ENCODE measurements around the gene CLDN15. TPM values are rescaled to one million over a fixed set of nuclear protein-coding genes. Genes with fewer than 3 reads are reported as not detected.

Gene CLDN15
- total RNA-seq, 2 experiments from 2014 or later = 14.2 to 15.8 TPM

DNA sequence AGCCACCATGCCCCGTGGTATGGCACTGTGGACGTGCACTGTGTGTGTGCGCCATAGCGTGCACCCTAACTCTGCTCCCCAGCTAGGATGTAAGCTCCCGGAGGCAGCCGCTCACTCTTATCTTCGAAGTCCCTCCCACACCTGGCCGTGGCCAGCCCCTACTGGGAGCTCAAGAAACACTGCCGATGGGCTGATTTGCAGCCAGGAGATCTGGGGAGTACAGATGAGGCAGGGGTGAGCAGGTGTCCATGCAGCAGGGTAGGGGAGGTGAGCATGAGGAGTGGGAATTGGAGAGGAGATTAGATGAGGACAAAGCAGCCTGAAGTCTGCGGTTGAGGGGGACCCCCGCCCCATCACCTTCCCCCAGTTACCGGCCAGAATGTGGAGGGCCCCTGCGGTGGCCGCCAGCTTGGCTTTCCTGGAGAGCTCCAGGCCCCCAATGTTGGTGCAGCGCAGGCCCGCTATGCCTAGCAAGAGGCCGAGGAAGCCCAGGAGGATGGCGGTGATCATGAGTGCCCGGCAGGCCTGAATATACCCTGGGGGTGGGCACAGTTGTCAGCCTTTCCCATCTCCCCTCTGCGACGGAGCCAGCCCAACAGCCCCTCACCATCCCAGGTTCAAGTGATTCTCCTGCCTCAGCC lies 3.6 kb downstream of the CLDN15 start:
- H3K27ac Mint-ChIP-seq = no peak overlapping the region
- POLR2A ChIA-PET = interaction anchor here (1.1 kb wide), 1 partner anchor 11 kb away, joined by 4 read pairs; the partner anchor contains the start of gene FIS1
- ATAC-seq = no peak
- DNase-seq = no peak
- TF ChIP-seq, protein P1, sequence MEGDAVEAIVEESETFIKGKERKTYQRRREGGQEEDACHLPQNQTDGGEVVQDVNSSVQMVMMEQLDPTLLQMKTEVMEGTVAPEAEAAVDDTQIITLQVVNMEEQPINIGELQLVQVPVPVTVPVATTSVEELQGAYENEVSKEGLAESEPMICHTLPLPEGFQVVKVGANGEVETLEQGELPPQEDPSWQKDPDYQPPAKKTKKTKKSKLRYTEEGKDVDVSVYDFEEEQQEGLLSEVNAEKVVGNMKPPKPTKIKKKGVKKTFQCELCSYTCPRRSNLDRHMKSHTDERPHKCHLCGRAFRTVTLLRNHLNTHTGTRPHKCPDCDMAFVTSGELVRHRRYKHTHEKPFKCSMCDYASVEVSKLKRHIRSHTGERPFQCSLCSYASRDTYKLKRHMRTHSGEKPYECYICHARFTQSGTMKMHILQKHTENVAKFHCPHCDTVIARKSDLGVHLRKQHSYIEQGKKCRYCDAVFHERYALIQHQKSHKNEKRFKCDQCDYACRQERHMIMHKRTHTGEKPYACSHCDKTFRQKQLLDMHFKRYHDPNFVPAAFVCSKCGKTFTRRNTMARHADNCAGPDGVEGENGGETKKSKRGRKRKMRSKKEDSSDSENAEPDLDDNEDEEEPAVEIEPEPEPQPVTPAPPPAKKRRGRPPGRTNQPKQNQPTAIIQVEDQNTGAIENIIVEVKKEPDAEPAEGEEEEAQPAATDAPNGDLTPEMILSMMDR (IDR thresholded peaks at IDR 0.05) = no peak
- H3K4me1 Mint-ChIP-seq (ENCODE audit: low read depth) = no peaks in the 10 kb centered on the region
- H3K27me3 Mint-ChIP-seq = no peaks in the 10 kb centered on the region
- intact Hi-C loops (cut with micrococcal nuclease) = loop anchor here (10.0 kb wide), 1 partner anchor 51 kb away; no protein-coding TSS in a partner anchor
- no peaks in the 10 kb centered on the region for H3K9me3 Mint-ChIP-seq
- CTCF ChIA-PET = interaction anchor here (1.2 to 1.3 kb wide), 2 partner anchors 14 to 49 kb away, joined by 3 to 5 read pairs; no protein-coding TSS in a partner anchor
- H3K4me3 Mint-ChIP-seq = no peak overlapping the region
- peaks cover 4% of the 10 kb centered on the region for H3K36me3 Mint-ChIP-seq (ENCODE audit: low read depth)

DNA sequence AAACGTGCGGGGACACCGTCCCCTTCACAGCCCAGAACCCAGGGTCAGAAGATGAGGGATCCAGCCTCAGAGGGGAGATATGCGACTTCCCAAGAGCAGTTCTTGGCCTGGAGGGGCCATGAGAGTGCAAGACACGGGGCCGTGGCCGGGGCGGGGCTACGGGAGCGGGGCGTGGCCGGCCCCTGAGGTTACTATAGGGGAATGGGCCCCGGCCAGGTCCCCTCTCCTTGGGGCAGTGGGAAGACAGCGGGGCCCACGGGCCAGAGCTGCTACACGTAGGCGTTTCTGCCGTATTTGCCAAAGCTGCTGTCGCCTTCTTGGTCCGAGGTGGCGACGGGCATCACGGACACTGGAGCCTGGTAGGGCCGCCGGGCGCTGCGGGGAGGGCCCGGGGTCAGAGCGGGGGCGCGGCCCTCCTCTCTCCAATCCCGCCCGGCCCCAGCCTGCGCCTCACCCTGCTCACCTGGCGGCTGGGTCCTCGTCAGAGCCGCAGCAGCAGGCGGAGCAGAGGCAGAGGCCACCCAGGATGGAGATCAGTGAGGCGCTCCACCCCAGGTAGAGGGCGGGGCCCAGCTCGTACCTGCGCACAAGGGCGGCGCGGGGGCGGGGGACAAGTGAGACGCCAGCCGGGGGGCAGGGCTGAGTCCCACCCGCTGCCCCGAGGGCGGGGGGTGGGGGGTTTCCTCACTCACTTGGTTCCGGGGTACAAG lies 5.3 kb downstream of the CLDN15 start:
- DNase-seq = no peak
- Mint-ChIP-seq H3K4me1 (ENCODE audit: low read depth) (no peaks in the 10 kb centered on the region), H3K36me3 (ENCODE audit: low read depth) (peaks cover 2% of the 10 kb centered on the region), H3K27ac (no peak overlapping the region), H3K4me3 (no peak overlapping the region), H3K27me3 (no peaks in the 10 kb centered on the region), H3K9me3 (no peaks in the 10 kb centered on the region)
- TF ChIP-seq, protein P1 (IDR thresholded peaks at IDR 0.05) = no peak
- POLR2A ChIA-PET = interaction anchor here (1.5 kb wide), 1 partner anchor 14 kb away, joined by 4 read pairs; no protein-coding TSS in a partner anchor
- no peak for ATAC-seq
- CTCF ChIA-PET = interaction anchor here (1.1 kb wide), 1 partner anchor 12 kb away, joined by 3 read pairs; no protein-coding TSS in a partner anchor
- intact Hi-C loops (cut with micrococcal nuclease) = loop anchor here (10.0 kb wide), 1 partner anchor 53 kb away; no protein-coding TSS in a partner anchor

DNA sequence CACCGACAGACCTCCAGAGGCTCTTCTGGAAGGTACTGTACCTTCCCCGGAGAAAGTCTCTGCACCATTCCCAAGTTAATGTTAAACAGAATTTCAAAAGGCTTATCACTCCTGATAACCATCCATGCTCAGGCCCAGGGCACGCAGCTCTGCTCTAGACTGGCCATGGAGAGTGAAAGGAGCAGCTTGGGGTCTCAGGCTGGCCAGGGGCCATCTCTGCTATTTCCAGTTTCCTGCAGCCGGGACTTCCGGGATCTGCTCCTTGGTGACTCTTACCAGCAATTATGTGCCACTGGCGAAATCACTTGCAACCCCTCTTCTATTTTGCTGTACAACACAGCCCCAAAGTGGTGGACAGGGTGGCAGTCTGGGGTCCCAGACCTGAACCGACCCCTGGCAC lies 6.0 kb downstream of the CLDN15 start:
- Mint-ChIP-seq H3K4me1 (ENCODE audit: low read depth) (no peaks in the 10 kb centered on the region), H3K36me3 (ENCODE audit: low read depth) (peaks cover 2% of the 10 kb centered on the region), H3K27me3 (no peaks in the 10 kb centered on the region), H3K27ac (no peak overlapping the region), H3K4me3 (no peak overlapping the region), H3K9me3 (no peaks in the 10 kb centered on the region)
- intact Hi-C loops (cut with micrococcal nuclease) = loop anchor here (10.0 kb wide), 1 partner anchor 53 kb away; no protein-coding TSS in a partner anchor
- ChIA-PET CTCF (interaction anchor here (2.3 kb wide), 1 partner anchor 13 kb away, joined by 8 read pairs; the partner anchor contains the start of gene FIS1), POLR2A (interaction anchor here (1.5 kb wide), 1 partner anchor 13 kb away, joined by 4 read pairs; no protein-coding TSS in a partner anchor)
- ATAC-seq = no peak
- no peak for DNase-seq
- TF ChIP-seq, protein P1 (IDR thresholded peaks at IDR 0.05) = no peak

DNA sequence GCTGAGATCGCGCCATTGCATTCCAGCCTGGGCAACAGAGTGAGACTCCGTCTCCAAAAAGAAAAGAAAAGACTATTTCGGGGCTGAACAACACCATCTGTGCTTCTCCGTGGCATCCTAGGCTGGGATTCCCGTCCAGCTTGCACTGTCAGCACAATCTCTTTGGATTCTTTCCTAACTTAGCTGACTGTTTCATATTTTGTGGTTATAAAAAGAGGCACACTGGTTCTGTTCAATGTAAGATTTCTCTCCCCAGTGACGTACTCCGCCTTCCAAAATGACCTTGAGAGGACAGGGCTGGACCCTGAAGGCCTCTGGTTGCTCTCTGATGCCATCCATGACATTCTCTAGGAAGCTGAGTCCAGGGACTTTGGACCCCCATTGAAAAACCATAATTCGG lies 10.9 kb downstream of the CLDN15 start:
- no peaks in the 10 kb centered on the region for H3K9me3 Mint-ChIP-seq
- ChIA-PET CTCF (interaction anchor here (2.0 to 4.8 kb wide), 2 partner anchors 9 to 18 kb away, joined by 9 to 17 read pairs; partner anchors contain the start of genes FIS1, PLOD3 and ZNHIT1), POLR2A (interaction anchor here (0.6 kb wide), 1 partner anchor 523 kb away, joined by 3 read pairs; no protein-coding TSS in a partner anchor)
- intact Hi-C loops (cut with micrococcal nuclease) = no loop called here
- TF ChIP-seq, protein P1 (IDR thresholded peaks at IDR 0.05) = no peak
- H3K4me3 Mint-ChIP-seq = no peak overlapping the region
- no peak for DNase-seq
- H3K27me3 Mint-ChIP-seq = no peaks in the 10 kb centered on the region
- ATAC-seq = no peak
- no peak overlapping the region for H3K27ac Mint-ChIP-seq
- peaks cover 3% of the 10 kb centered on the region for H3K4me1 Mint-ChIP-seq (ENCODE audit: low read depth)
- H3K36me3 Mint-ChIP-seq (ENCODE audit: low read depth) = peaks cover 16% of the 10 kb centered on the region
